Sigmoid colon (tissue), 3 donors: ENCODE results near the gene TXNDC11.

Experiments
- CTCF ChIP-seq, 4 experiments: fragments of 450-650 bp in 3 of 4; fragments of 200-600 bp in 1 of 4; IDR thresholded peaks; one replicate each; pipeline ENCODE4 v1.5.1; 2016 to 2019; ENCODE audit warnings: antibody characterized with exemption in 4 of 4, mild to moderate bottlenecking in 3 of 4, moderate library complexity in 2 of 4
- POLR2A ChIP-seq, 2 donors: fragments of 450-650 bp; IDR thresholded peaks; one replicate each; pipeline ENCODE4 v1.6.1; 2016; ENCODE audit warnings: antibody characterized with exemption in 2 of 2, mild to moderate bottlenecking in 2 of 2, moderate library complexity in 2 of 2

DNA sequence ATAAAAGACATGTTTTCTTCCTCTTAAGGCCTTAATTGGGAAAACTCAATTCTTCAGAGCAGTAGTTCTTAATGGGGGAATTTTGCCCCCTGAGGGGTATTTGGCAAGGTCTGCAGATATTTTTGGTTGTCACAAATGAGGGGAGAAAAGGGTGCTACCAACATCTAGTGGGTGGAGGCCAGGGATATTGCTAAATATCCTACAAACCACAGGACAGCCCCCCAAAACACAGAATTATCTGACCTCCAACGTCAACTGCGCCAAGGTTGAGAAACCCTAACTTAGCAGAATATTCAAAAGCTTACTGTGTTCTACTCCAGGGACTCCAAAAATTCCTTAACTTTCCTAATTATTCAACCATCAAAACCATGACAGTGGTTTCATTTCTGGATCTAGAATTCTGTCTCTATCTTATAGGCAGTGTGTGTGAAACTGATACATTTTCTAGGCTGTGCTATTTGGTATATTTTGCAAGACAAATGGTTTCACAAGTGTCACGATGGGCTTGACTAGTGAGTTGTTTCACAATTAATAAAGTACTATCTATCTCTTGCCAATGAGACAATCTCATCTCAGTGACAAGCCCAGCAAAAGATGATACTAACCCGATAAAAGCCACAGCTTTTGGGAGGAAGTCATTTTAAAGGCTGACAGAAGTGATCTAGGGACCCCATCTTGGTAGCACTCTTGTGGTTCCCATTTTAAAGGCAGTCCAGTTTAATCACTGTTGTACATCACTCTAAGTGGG, 14.7 kb downstream of the TXNDC11 start:
- no peak for TF ChIP-seq POLR2A (IDR thresholded peaks at IDR 0.05)
- TF ChIP-seq CTCF (IDR thresholded peaks at IDR 0.05) = no peak
